Cardiac fibroblast (primary cell): ENCODE measurements around the gene GRB14.

ENCODE experiments used
- DNase-seq, 2 donors: peaks; one replicate each; pipeline versions ENCODE4 v3.0.0 to v3.0.0-alpha.2; 2010; ENCODE audit warnings: low read depth in 2 of 2
- H3K4me3 ChIP-seq, 2 donors: replicated peaks in 1 of 2; 1 replicate in 1 of 2; 2 replicates in 1 of 2; pipeline ENCODE4 v1.5.1; 2011; ENCODE audit warnings: low read depth in 2 of 2, low read length in 2 of 2, mild to moderate bottlenecking in 2 of 2, moderate library complexity in 1 of 2
- CTCF ChIP-seq: IDR thresholded peaks from one replicate; pipeline ENCODE4 v1.5.1; 2011; ENCODE audit warnings: low read depth, mild to moderate bottlenecking, low read length, inconsistent platforms

GRB14 gene

DNA sequence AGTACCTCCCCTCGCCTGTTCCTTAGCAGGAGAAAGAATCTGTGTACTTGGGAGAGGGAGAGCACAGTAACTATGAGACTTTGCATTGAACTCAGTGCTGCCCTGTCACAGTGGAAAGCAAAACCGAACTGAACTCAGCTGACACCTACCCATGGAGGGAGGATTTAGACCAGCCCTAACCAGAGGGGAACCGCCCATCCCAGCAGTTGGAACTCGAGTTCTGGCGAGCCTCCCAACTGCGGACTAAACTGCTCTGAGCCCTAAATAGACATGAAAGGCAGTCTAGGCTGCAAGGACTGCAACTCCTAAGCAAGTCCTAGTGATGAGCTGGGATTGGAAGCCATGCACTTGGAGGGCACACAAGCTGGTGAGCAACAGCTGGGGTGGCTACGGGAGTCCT lies 110.4 kb downstream of the GRB14 start:
- H3K4me3 ChIP-seq: no peak overlapping the region
- DNase-seq: peak; percentile 22 to 30

DNA sequence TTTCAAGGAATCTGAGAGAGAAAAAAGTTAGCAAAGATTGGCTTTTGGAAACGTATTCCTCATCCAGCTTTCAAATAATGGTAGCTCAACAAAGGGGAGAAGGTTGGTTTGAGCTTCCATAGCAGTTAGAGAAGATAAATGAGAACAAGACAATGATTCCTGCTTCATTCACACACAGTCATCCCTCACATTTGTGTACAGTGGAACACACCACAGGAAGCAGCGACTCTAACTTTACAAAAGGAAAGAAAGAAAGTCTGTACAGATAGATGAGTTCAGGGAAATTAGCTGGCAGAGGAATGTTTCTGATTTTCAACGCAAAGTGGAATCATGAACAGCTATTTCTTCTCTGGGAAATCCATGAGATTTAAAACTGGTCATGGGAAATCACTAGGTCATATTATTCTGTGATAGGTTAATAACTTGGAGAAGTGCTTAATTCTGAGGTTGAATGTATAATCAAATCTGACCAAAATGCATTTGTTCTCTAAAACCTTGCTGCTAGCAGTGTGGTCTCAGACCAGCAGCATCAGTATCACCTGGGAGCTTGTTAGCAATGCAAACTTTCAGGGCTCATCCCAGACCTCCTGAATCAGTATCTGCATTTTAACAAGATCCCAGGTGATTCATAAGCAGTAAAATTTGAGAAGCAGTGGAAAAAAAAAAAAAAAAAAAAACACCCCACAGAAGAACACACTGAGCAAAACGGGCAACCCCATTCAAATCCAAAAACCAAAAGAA lies 112.0 kb downstream of the GRB14 start:
- no peak for TF ChIP-seq CTCF
- H3K4me3 ChIP-seq: no peak overlapping the region
- no peak for DNase-seq

More for the DNA sequence above, 110.4 kb downstream of the GRB14 start:
- TF ChIP-seq CTCF: no peak

GRCh38 chr2:164504253-164504652 lies 117.0 kb downstream of the GRB14 start:
- peak in 1 of 2 donors; percentile 12 for DNase-seq
- H3K4me3 ChIP-seq: no peak overlapping the region
- peak; percentile 37 for TF ChIP-seq CTCF

GRCh38 chr2:164498836-164499235 lies 122.4 kb downstream of the GRB14 start:
- no peak for DNase-seq
- no peak overlapping the region for H3K4me3 ChIP-seq
- no peak for TF ChIP-seq CTCF

DNA sequence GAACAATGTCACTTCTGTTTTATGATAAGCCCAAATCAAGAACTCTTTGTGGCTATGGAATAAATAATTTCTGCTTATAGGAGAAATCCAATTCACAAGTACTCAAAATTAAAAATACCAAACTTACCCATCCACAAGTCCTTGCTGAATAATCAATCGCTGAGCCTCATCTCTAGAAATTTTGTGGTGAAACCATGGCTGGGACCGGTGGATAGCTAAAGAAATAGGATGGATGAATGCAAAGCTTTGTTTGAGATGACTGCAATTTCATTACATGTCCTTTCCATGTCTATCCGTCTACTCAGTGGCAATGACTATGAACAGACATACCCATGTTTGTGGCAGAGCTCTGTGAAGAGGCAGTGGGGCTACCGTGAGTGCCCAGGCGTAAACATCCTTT lies 124.4 kb downstream of the GRB14 start:
- TF ChIP-seq CTCF: no peak
- DNase-seq: no peak
- H3K4me3 ChIP-seq: no peak overlapping the region

- no peak for DNase-seq
- TF ChIP-seq CTCF: no peak
- H3K4me3 ChIP-seq: no peak overlapping the region
Observed at GRCh38 chr2:164496421-164496820, 124.9 kb downstream of the GRB14 start.
